Activated T-cell treated with anti-CD3 and anti-CD28 coated beads for 24 hours (primary cell): ENCODE data around the gene PDZRN4.

ENCODE experiments used
- DNase-seq: peaks from one replicate; pipeline ENCODE4 v3.0.0-alpha.2; 2020; ENCODE audit warnings: low read depth

Gene PDZRN4

GRCh38 chr12:41459906-41460214 lies 271.7 kb downstream of the PDZRN4 start:
- DNase-seq: no peak

- DNase-seq: no peak
These were observed 272.8 kb downstream of the PDZRN4 start for GRCh38 chr12:41460906-41461305.

- no peak for DNase-seq
These were observed 274.2 kb downstream of the PDZRN4 start for GRCh38 chr12:41462312-41462711.

- DNase-seq: no peak
These were observed 277.4 kb downstream of the PDZRN4 start for GRCh38 chr12:41465526-41465925.

GRCh38 chr12:41466300-41466699 lies 278.2 kb downstream of the PDZRN4 start:
- DNase-seq: no peak

GRCh38 chr12:41466802-41467201 lies 278.7 kb downstream of the PDZRN4 start:
- DNase-seq: no peak

GRCh38 chr12:41467591-41468325 lies 279.6 kb downstream of the PDZRN4 start:
- no peak for DNase-seq

GRCh38 chr12:41468341-41468740 lies 280.2 kb downstream of the PDZRN4 start:
- no peak for DNase-seq

GRCh38 chr12:41468756-41469155 lies 280.6 kb downstream of the PDZRN4 start:
- no peak for DNase-seq

GRCh38 chr12:41473441-41473840 lies 285.3 kb downstream of the PDZRN4 start:
- DNase-seq: no peak

- DNase-seq: no peak
These were observed 285.9 kb downstream of the PDZRN4 start for GRCh38 chr12:41474001-41474400.

GRCh38 chr12:41476499-41477439 lies 288.6 kb downstream of the PDZRN4 start:
- no peak for DNase-seq

GRCh38 chr12:41479426-41479825 lies 291.3 kb downstream of the PDZRN4 start:
- no peak for DNase-seq

GRCh38 chr12:41485203-41485602 lies 297.1 kb downstream of the PDZRN4 start:
- DNase-seq: no peak

GRCh38 chr12:41486718-41487117 lies 298.6 kb downstream of the PDZRN4 start:
- DNase-seq: no peak

- DNase-seq: no peak
These were observed 307.9 kb downstream of the PDZRN4 start for GRCh38 chr12:41496009-41496408.

GRCh38 chr12:41497409-41497808 lies 309.3 kb downstream of the PDZRN4 start:
- no peak for DNase-seq

- no peak for DNase-seq
These were observed 316.9 kb downstream of the PDZRN4 start for GRCh38 chr12:41504976-41505375.

GRCh38 chr12:41507286-41507685 lies 319.2 kb downstream of the PDZRN4 start:
- DNase-seq: no peak

- DNase-seq: no peak
These were observed 321.3 kb downstream of the PDZRN4 start for GRCh38 chr12:41509271-41510055.

GRCh38 chr12:41510470-41510869 lies 322.4 kb downstream of the PDZRN4 start:
- no peak for DNase-seq

- no peak for DNase-seq
These were observed 323.1 kb downstream of the PDZRN4 start for GRCh38 chr12:41511247-41511646.

GRCh38 chr12:41512497-41512896 lies 324.4 kb downstream of the PDZRN4 start:
- DNase-seq: no peak
